Left cardiac atrium (tissue), 4 donors: ENCODE data around the gene CYB5R3. TPM values are rescaled to one million over a fixed set of nuclear protein-coding genes. Genes with fewer than 3 reads are reported as not detected.
"Not testable (repeated sequence)": the region's sequence is repeated elsewhere in the genome, so short reads cannot be mapped to it uniquely, and the experiment has no call there.

ENCODE experiments used
- ATAC-seq, 2 donors: fragments of 200-7000 bp; cut with Tn5 transposase; one replicate each; pipeline ENCODE4 v1.9.1; 2020; ENCODE audit warnings: mild to moderate bottlenecking in 2 of 2, moderate library complexity in 2 of 2
- DNase-seq: peaks from one replicate; pipeline ENCODE4 v3.0.0-alpha.2; 2020
- intact Hi-C, 2 donors: fragments of 100-400 bp; cut with DNase I; formaldehyde crosslinking; loops; one replicate each; pipeline versions ENCODE4 v1.14.1 to v1.15.1; 2022 to 2023
- total RNA-seq, 2 donors: library from RNA; stranded (reverse); fragmentation: NEBNext Ultra II Directional; extraction: Animal tissue kit (Norgen Biotek cat#: 25700); gene quantifications; one replicate each; pipeline ENCODE4 v1.2.1, GENCODE V29; 2021
- donor health status: DM: no; HTN: yes; CAD: no.
- donor health status: DM: no; HTN: yes; CAD: no; lungs with severe emphysema.
- donor health status: DM: yes; HTN: yes; CAD: no.
- donor health status: Dilated cardiomyopathy.

CYB5R3 gene
- total RNA-seq, 2 donors from 2014 or later = 295 to 306 TPM

DNA sequence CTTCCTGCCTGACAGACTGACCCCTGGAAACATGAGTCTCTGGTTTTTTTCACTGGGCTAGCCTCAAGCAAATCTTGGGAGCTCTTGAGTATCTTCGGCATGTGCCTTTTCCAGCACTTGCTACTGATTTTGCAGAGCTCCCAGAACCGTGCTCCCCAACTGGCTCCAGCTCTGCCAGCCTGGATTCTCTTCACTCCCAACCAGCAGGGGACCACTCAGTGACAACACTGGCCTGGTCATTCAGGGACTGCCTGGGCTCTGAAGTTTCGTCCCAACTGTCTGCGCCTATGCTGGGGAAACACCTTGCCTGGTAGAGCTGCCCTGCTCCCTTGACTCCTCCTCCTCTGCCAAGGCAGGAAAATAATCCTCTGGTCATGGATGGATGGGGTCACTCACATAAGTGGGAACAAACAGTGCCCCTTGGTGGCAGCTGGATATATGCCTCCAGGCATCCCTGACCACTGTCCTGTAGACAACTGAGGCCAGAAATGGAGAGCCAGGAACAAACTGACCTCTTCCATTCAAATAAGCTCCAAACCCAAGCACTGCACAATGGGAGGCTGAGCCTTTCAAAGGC lies 64.7 kb downstream of the CYB5R3 start:
- no peak for ATAC-seq
- DNase-seq = no peak
- intact Hi-C loops = no loop called here

GRCh38 chr22:42582987-42583386 lies 66.2 kb downstream of the CYB5R3 start:
- intact Hi-C loops = no loop called here
- ATAC-seq (no peak), DNase-seq (no peak)

GRCh38 chr22:42581762-42582716 lies 67.2 kb downstream of the CYB5R3 start:
- intact Hi-C loops = no loop called here
- DNase-seq (peak; percentile 87), ATAC-seq (peak; percentile 91 to 96)

DNA sequence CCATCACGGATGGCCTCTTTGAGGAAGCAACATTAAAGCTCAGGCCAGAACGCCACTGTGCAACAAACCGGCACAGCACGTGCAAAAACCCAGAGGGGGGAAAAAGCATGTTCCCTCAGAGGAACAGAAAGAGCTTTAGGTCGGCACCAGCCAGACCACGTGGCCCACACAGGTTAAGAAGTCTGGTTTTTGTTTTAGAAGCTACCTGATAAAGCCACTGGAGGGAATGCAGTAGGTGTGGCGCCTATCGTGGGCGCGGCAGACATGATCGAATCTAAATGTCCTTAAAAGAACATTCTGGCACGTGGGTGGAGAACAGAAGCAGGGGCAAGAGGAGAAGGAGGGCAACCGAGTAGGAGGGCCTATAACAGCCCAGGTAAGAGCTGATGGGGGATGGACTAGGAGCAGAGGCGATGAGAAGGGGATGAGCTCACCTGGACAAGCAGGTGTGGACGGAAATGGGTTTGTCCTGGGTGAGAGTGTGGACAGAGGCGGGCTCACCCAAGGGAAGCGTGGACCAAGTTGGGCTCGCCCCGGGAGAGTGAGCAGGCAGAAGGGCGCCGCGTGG lies 67.9 kb downstream of the CYB5R3 start:
- DNase-seq, intact Hi-C loops: not testable (repeated sequence)
- ATAC-seq = peak; percentile 6 to 45

DNA sequence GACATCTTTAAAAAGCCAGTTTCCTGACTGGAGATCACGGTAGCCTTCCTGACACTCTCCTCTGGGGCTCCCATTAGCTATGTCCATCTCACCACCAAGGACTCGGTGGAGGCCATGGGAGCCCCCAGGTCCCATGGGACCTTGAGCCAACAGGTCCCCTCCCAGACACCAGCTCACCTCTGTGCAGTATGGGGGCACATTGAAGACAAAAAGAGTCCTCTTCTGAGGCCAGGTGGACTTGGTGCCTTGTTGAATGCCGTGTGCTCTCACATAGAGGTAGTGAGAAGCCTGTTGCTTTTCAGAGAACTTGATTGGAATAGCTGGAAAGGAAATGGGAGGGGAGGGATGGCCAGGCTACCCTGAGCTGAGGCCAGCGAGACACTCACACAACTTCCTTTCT lies 69.2 kb downstream of the CYB5R3 start:
- intact Hi-C loops, DNase-seq, ATAC-seq: not testable (repeated sequence)

DNA sequence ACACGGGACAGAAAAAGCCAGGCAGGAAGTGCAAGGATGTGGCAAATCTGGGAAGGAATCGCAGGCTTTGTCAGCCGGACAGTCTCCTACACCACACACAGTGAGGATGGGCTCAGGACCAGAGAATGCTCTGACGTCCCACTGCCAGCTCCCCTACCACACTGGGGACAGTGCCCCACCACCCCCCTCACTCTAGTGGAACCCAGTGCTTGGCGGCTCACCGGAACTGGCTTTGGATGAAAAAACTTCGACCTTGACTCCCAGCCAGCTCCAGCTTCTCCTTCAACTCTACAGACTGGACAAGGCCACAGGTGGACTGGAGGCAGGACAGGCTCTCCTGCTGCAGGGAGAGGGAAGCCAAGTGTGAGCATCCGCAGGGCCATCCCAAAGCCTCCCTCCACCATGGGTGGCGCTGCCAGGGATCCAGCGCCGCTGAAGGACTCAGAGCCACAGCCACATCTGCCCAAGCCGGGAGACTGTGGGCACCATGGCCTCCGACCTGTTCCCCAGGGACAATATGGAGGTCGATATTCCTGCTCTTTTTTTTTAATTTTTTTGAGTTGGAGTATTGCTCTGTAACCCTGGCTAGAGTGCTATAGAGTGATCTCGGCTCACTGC lies 71.5 kb downstream of the CYB5R3 start:
- intact Hi-C loops = no loop called here
- ATAC-seq (no peak), DNase-seq (no peak)

- ATAC-seq, DNase-seq, intact Hi-C loops: not testable (repeated sequence)
Observed at GRCh38 chr22:42577141-42577540, 72.1 kb downstream of the CYB5R3 start.

- DNase-seq, ATAC-seq, intact Hi-C loops: not testable (repeated sequence)
Observed at GRCh38 chr22:42575996-42576574, 73.1 kb downstream of the CYB5R3 start.

GRCh38 chr22:42574468-42574867 lies 74.7 kb downstream of the CYB5R3 start:
- DNase-seq, intact Hi-C loops, ATAC-seq: not testable (repeated sequence)

DNA sequence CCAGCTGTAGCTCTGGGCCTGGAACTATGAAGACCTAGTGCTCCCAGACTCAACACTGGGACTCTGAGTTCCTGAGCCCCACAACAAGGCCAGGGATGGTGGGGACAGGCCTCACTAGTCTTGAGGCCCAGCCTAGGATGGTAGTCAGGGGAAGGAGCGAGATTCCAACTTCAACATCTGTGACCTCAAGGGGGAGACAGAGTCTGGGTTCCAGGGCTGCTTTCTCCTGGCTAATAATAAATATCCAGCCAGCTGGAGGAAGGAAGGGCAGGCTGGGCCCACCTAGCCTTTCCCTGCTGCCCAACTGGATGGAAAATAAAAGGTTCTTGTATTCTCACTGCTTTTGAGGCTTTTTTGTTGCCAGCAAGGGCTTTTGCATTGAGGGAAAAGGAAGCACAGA lies 75.1 kb downstream of the CYB5R3 start:
- not testable (repeated sequence) for ATAC-seq

GRCh38 chr22:42571068-42571467 lies 78.1 kb downstream of the CYB5R3 start:
- ATAC-seq, intact Hi-C loops, DNase-seq: not testable (repeated sequence)

More for the DNA sequence above, 75.1 kb downstream of the CYB5R3 start:
- DNase-seq, intact Hi-C loops: not testable (repeated sequence)

DNA sequence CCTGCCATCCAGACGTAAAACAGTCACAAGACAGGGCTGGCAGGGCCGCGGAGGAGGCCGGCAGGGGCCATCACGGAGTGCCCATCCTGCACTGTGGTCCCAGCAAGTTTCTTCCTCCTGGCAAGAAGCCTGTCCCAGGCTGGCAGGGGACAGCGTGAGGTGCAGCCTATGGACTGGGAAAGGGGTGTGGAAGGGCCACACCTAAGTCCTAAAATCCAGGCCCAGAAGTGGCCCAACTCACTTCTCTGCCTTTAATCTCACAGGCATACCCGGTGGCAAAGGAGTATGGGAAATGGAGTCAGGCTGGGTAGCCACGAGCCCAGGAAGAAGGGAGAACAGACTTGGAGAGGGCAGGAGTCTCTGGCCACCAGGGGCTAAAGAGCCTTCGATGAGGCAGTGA lies 78.6 kb downstream of the CYB5R3 start:
- DNase-seq, intact Hi-C loops, ATAC-seq: not testable (repeated sequence)

DNA sequence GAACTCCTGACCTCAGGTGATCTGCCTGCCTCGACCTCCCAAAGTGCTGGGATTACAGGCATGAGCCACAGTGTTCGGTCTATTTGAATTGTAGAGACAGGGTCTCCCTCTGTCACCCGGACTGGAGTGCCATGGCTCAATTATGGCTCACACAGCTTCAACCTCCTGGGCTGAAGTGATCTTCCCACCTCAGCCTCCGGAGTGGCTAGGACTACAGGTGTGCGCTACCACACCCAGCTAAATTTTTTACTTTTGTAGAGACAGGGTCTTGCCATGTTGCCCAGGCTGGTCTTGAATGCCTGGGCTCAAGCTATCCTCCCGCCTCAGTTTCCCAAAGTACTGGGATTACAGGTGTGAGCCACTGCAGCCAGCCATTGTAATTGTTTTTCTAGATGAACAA lies 81.2 kb downstream of the CYB5R3 start:
- DNase-seq, intact Hi-C loops, ATAC-seq: not testable (repeated sequence)

Other genes with a start within 250 kb of the CYB5R3 start
- gene NFAM1, start 217.0 kb downstream of the CYB5R3 start, total RNA-seq = 1 to 10 TPM; 2.6 to 5.1 TPM
- gene RRP7A, start 129.6 kb downstream of the CYB5R3 start, total RNA-seq = 10 to 100 TPM; 21.1 to 26.6 TPM
- 1 to 10 TPM; 1.4 to 2.1 TPM for gene SERHL2, start 95.4 kb downstream of the CYB5R3 start, total RNA-seq
- gene POLDIP3, start 34.5 kb downstream of the CYB5R3 start, total RNA-seq = 10 to 100 TPM; 32.5 to 34.7 TPM
- gene ATP5MGL, start 8.8 kb downstream of the CYB5R3 start, total RNA-seq = under 1 TPM; 0.42 to 0.77 TPM
- gene A4GALT, start 71.5 kb upstream of the CYB5R3 start, total RNA-seq = 100 to 1,000 TPM in 1 of 2 donors, 10 to 100 TPM in 1; 56.0 to 108 TPM
- 10 to 100 TPM; 21.2 to 39.8 TPM for gene ARFGAP3, start 207.9 kb upstream of the CYB5R3 start, total RNA-seq